Stimulated activated CD8-positive, alpha-beta memory T cell treated with anti-CD3 and anti-CD28 coated beads, Interleukin-4, amount 100 ng/mL, for 1 hour (primary cell): ENCODE results near the gene KANSL1L.
"Not testable (repeated sequence)": the region's sequence is repeated elsewhere in the genome, so short reads cannot be mapped to it uniquely, and the experiment has no call there.

Source experiments
- DNase-seq, 2 donors: peaks; one replicate each; pipeline ENCODE4 v3.0.0-alpha.2; 2020; ENCODE audit warnings: low read depth in 2 of 2, low spot score in 1 of 2

Gene KANSL1L, protein sequence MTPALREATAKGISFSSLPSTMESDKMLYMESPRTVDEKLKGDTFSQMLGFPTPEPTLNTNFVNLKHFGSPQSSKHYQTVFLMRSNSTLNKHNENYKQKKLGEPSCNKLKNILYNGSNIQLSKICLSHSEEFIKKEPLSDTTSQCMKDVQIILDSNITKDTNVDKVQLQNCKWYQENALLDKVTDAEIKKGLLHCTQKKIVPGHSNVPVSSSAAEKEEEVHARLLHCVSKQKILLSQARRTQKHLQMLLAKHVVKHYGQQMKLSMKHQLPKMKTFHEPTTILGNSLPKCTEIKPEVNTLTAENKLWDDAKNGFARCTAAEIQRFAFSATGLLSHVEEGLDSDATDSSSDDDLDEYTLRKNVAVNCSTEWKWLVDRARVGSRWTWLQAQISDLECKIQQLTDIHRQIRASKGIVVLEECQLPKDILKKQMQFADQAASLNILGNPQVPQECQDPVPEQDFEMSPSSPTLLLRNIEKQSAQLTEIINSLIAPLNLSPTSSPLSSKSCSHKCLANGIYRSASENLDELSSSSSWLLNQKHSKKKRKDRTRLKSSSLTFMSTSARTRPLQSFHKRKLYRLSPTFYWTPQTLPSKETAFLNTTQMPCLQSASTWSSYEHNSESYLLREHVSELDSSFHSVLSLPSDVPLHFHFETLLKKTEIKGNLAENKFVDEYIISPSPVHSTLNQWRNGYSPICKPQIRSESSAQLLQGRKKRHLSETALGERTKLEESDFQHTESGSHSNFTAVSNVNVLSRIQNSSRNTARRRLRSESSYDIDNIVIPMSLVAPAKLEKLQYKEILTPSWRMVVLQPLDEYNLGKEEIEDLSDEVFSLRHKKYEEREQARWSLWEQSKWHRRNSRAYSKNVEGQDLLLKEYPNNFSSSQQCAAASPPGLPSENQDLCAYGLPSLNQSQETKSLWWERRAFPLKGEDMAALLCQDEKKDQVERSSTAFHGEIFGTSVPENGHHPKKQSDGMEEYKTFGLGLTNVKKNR

DNA sequence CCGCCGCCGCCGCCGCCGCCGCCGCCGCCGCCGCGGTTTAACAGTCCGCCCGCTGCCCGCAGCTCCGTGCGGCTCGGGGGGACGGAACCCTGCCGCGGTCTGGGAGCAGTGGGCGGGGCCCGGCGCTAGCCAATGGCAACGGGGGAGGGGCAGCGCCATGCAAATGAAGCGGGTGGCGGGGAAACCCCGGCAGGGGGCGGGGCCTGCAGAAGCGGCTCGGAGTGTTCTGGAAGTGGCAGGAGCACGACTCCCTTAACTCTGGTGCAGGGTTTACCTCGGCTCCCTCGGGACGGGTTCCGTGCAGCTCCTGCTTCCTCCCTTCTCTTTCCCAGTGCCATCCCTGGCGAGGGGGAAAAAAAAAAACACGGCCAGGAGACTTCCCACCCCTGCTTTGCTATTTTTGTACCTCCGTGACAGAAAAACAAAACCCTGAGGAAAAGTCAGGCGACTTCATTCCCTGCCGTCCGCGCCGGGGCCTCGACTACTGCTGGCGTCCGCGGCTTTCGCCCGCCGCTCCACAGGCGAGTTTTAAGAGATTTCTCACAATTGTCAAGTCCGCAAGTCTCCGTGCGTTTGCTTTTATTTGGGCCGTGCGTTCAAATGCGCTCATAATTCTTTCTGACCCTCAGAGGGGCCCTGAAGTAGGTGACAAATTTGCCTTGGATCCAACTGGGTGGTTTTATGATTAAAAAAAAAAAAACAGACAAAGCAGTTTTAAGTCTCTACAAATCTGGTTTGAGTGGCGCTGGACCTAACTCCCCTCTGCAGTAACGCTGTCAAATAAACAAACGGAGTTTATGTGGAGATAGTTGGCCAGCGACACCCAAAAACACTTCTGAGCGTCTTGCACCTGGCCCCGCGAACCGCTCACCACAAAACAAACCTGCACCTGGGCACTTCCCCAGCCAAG lies at the start of gene KANSL1L:
TSS of gene KANSL1L (minus strand) at position 101 of the 910 bp plus-strand sequence. CDS start 16,827 bp downstream, outside the sequence.
- DNase-seq = peak; percentile 96 to 97

GRCh38 chr2:210215120-210215519 lies 43.9 kb upstream of the KANSL1L start:
- DNase-seq = no peak

DNA sequence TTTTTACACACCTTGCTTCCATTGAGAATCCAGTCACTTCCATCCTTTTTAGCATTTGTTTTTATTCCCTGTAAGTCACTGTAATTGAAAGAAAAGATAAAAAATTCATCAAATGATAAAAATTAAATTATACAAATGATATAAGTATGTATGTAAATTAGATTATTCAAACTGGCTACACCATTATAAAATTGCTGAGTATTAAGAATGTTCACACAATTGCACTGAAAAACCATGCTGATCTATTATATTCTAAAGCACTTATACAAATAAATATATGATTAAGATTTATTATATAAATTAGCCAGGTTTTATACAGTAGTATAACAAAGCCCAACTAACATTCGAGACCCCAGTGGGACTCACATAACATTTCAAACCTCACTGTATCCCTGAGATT lies 39.0 kb upstream of the KANSL1L start:
- no peak for DNase-seq

- DNase-seq = no peak
Observed at GRCh38 chr2:210207929-210208328, 36.7 kb upstream of the KANSL1L start.

GRCh38 chr2:210203558-210203957 lies 32.3 kb upstream of the KANSL1L start:
- DNase-seq = no peak

- DNase-seq = no peak
Observed at GRCh38 chr2:210203147-210203546, 31.9 kb upstream of the KANSL1L start.

GRCh38 chr2:210199854-210200253 lies 28.6 kb upstream of the KANSL1L start:
- no peak for DNase-seq

- DNase-seq = no peak
Observed at GRCh38 chr2:210199186-210199765, 28.1 kb upstream of the KANSL1L start.

DNA sequence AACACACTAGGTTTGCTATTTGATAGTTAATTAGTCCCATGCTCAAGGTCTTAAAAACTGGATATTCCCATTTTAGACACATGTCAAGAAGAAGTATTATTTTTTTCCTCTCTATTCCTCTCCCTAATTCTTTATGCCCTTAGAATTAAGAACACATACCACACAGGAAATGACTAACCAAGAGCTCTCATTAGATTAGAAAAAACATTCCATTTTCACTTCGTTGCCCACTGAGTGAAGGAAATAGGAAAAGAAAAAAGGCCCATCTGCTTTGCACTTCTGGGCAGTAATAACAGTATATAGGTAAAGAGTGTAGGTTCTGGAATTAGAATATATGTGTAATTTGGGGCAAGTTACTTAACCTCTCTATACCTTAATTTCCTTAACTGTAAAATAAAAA lies 27.1 kb upstream of the KANSL1L start:
- no peak for DNase-seq

- DNase-seq = no peak
Observed at GRCh38 chr2:210197720-210198119, 26.5 kb upstream of the KANSL1L start.

DNA sequence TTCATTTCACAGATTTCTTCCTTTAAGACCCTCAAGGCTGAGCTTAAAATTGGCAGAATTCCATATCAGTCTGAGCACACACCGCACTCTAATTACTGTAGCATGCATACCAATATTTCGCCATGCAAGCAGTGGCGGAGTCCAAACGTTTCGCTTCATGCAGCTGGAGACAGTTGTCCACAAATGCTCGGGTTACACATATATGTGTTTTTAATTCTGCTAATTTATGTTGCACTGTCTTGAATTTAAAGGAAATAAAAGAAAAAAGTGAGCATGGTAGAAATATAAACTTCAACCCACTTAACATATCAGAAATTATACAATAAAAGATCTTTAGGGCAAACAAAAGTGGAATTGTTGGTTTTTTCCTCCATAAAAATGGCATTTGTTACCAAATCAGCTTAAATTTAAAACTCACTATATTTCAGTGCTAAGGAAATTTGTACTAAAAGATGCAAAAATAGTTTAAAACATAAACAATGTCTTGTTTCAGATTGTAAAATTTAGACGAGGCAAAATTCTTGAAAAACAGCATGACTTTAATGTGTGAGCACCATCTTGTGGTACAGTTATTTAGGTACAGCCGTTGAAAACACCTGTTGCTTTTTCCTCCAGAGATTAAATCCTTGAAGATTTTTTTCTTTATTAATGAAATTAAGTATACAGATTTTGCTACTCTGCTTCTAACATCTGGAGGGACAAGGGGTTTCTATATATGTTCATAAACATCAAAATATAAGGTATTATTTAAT lies 24.1 kb upstream of the KANSL1L start:
- no peak for DNase-seq

GRCh38 chr2:210190345-210190744 lies 19.1 kb upstream of the KANSL1L start:
- DNase-seq = no peak

DNA sequence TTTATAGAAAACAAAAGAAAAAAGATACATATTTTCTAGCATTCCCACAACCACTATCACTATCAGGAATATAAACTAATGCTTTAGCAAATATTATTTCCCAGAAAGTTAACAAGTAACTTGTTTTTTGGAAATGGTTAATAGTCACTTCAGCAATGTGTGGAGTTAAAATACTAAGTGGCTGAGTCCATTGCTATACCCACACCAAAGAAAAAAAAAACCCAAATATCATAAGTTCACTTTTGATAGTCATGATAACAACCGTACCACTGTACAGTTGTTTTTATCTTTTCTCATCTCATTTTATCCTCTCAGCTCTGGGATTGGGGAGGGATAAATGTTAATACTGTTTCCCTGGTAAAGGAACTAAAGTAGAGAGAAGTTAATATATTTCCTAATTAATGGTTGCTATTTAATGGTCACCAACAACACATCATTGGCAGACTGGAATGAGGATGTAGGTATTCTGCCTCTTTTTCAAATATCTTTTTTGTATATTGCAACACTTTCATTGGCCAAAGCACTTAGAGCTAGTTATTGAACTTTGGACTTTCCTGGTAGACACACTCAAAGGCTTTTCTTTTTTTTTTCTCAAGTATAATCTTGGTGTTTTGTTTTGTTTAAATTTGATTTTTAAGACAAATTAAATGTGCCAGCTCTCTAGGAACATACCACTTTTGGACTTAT lies 18.4 kb upstream of the KANSL1L start:
- no peak for DNase-seq

DNA sequence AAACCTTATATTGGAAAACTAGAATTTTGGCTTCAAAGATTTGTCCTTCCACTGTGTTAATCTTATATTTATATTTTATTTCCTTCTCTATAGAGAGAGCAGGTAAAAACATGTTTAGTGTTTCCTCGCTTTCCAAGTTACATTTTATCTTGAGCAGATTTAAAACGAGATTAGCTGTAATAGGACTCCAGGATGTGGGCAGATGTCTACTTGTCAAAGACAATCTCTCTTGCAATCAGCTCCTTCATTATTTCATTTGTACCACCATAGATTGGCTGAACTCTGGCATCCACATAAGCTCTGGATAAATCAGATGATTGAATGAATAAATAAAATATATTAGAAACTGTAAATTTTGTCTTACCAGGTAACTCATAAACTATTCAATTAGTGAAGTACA lies 17.5 kb upstream of the KANSL1L start:
- DNase-seq = no peak

GRCh38 chr2:210188190-210188589 lies 17.0 kb upstream of the KANSL1L start:
- DNase-seq = no peak

DNA sequence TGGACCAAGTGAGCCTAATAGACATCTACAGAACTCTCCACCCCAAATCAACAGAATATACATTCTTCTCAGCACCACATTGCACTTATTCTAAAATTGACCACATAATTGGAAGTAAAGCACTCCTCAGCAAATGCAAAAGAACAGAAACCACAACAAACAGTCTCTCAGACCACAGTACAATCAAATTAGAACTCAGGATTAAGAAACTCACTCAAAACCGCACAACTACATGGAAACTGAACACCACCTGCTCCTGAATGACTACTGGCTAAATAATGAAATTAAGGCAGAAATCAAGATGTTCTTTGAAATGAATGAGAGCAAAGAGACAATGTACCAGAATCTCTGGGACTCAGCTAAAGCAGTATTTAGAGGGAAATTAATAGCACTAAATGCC lies 12.7 kb upstream of the KANSL1L start:
- not testable (repeated sequence) for DNase-seq

GRCh38 chr2:210181606-210182088 lies 10.4 kb upstream of the KANSL1L start:
- DNase-seq = not testable (repeated sequence)

GRCh38 chr2:210181033-210181605 lies 9.9 kb upstream of the KANSL1L start:
- not testable (repeated sequence) for DNase-seq

GRCh38 chr2:210180477-210180876 lies 9.3 kb upstream of the KANSL1L start:
- no peak for DNase-seq
